GM12878 (cell line): ENCODE measurements around the gene LONRF2.

ENCODE experiments used
- BRCA1 ChIP-seq: IDR thresholded peaks from 2 replicates; pipeline ENCODE4 v1.6.1; 2011; ENCODE audit warnings: low read depth, low read length, improper control_type of control experiment
- EGR1 ChIP-seq, 2 experiments: IDR thresholded peaks; 1 replicate in 1 of 2; 2 replicates in 1 of 2; pipeline ENCODE4 v1.6.1; 2011 to 2012; ENCODE audit warnings: low read depth in 2 of 2, low read length in 2 of 2, borderline replicate concordance in 1 of 2, mild to moderate bottlenecking in 1 of 2, moderate library complexity in 1 of 2
- FOXK2 ChIP-seq: fragments of 450-650 bp; IDR thresholded peaks from 2 replicates; pipeline ENCODE4 v1.6.1; 2017; ENCODE audit warnings: mild to moderate bottlenecking, moderate library complexity
- GATAD2B ChIP-seq: fragments of 450-650 bp; conservative IDR thresholded peaks from 2 replicates; pipeline ENCODE4 v1.6.1; 2017; ENCODE audit warnings: low read depth, mild to moderate bottlenecking, moderate library complexity
- MXI1 ChIP-seq: fragments of 150-350 bp; IDR thresholded peaks from 2 replicates; pipeline ENCODE4 v1.6.1; 2011; ENCODE audit warnings: low read depth, mild to moderate bottlenecking, inconsistent platforms, low read length, improper control_type of control experiment
- MYC ChIP-seq: IDR thresholded peaks from 2 replicates; pipeline ENCODE4 v1.6.1; 2011; ENCODE audit warnings: mild to moderate bottlenecking, low read length, moderate library complexity, inconsistent platforms; ENCODE audit not compliant: insufficient read depth, insufficient replicate concordance, insufficient read length, severe bottlenecking
- NFYB ChIP-seq: IDR thresholded peaks from 2 replicates; pipeline ENCODE4 v1.6.1; 2011; ENCODE audit warnings: low read depth, mild to moderate bottlenecking, low read length, improper control_type of control experiment, moderate library complexity; ENCODE audit not compliant: insufficient read depth
- NRF1 ChIP-seq: conservative IDR thresholded peaks from 2 replicates; pipeline ENCODE4 v1.6.1; 2011; ENCODE audit warnings: mild to moderate bottlenecking, low read depth, low read length, improper control_type of control experiment
- POLR2A ChIP-seq: IDR thresholded peaks from 2 replicates; pipeline ENCODE4 v1.6.1; 2011; ENCODE audit warnings: low read depth, mild to moderate bottlenecking, low read length
- POLR2AphosphoS2 ChIP-seq: IDR thresholded peaks from 2 replicates; pipeline ENCODE4 v1.6.1; 2011; ENCODE audit warnings: low read depth, mild to moderate bottlenecking, low read length, improper control_type of control experiment, moderate library complexity
- SREBF2 ChIP-seq: IDR thresholded peaks from 2 replicates; pipeline ENCODE4 v1.6.1; 2012; ENCODE audit warnings: mild to moderate bottlenecking, low read length
- ZNF217 ChIP-seq: fragments of 450-650 bp; IDR thresholded peaks from 2 replicates; pipeline ENCODE4 v1.6.1; 2017; ENCODE audit warnings: antibody characterized with exemption, mild to moderate bottlenecking
- TF ChIP-seq, protein P1 (sequence below), 3 experiments: IDR thresholded peaks in 2 of 3; conservative IDR thresholded peaks in 1 of 3; 2 replicates each; pipeline ENCODE4 v1.5.1; 2011; ENCODE audit warnings: low read depth in 3 of 3, low read length in 3 of 3, mild to moderate bottlenecking in 3 of 3, control low read depth in 2 of 3, moderate library complexity in 2 of 3, inconsistent platforms in 1 of 3, mixed read lengths in 1 of 3; ENCODE audit not compliant: control insufficient read depth in 2 of 3, insufficient read depth in 1 of 3; ENCODE audit errors: extremely low read depth in 1 of 3
- TF ChIP-seq, protein P2 (sequence below): IDR thresholded peaks from 2 replicates; pipeline ENCODE4 v1.6.1; 2011; ENCODE audit warnings: borderline replicate concordance, low read depth, mild to moderate bottlenecking, moderate library complexity, mixed read lengths, low read length; ENCODE audit not compliant: insufficient read depth; ENCODE audit errors: extremely low read length

DNA sequence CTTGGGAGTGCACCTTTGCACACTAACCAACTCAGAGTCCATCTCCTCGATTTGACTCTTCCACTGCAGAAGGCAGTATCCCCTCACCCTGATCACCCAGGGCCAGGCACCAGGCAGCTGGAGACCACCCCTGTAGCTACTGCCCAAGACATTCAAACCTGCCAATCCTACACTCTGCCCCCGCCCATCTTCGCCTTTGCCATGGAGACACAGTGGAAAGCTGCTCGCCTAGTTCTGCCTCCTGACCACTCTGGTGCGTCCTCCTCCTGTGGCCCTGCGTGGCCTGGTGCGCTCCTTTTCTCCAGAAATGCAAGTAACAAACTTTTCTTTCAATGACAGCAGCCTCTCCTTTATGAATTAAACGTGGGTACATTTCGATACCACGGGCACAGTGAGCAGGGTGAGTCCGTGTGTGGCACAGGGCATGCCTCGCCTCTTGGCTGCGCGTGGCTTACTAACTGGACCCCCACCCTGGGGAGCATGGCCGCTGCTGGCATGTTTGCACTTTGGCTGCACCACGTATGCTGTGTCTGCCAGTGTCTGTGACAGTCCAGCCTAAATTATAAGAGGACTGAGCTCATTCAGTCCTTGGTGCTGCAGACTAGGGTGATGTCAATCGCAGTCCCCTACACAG lies 47.6 kb downstream of the LONRF2 start:
- TF ChIP-seq MYC (no peak), ZNF217 (no peak), EGR1 (IDR thresholded peaks at IDR 0.05; ENCODE audit: borderline replicate concordance in 1 of 2, low read depth in 2 of 2, low read length in 2 of 2) (no peak), NRF1 (no peak), FOXK2 (no peak), POLR2A (no peak), GATAD2B (no peak), POLR2AphosphoS2 (no peak), SREBF2 (no peak), BRCA1 (no peak), NFYB (no peak), MXI1 (no peak)
- TF ChIP-seq, protein P1, sequence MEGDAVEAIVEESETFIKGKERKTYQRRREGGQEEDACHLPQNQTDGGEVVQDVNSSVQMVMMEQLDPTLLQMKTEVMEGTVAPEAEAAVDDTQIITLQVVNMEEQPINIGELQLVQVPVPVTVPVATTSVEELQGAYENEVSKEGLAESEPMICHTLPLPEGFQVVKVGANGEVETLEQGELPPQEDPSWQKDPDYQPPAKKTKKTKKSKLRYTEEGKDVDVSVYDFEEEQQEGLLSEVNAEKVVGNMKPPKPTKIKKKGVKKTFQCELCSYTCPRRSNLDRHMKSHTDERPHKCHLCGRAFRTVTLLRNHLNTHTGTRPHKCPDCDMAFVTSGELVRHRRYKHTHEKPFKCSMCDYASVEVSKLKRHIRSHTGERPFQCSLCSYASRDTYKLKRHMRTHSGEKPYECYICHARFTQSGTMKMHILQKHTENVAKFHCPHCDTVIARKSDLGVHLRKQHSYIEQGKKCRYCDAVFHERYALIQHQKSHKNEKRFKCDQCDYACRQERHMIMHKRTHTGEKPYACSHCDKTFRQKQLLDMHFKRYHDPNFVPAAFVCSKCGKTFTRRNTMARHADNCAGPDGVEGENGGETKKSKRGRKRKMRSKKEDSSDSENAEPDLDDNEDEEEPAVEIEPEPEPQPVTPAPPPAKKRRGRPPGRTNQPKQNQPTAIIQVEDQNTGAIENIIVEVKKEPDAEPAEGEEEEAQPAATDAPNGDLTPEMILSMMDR (IDR thresholded peaks at IDR 0.05 in 2 of 3, conservative IDR thresholded peaks at IDR 0.05 in 1 of 3; ENCODE audit: control insufficient read depth in 2 of 3, extremely low read depth in 1 of 3, insufficient read depth in 1 of 3, low read depth in 3 of 3, low read length in 3 of 3), result no peak
- TF ChIP-seq, protein P2, sequence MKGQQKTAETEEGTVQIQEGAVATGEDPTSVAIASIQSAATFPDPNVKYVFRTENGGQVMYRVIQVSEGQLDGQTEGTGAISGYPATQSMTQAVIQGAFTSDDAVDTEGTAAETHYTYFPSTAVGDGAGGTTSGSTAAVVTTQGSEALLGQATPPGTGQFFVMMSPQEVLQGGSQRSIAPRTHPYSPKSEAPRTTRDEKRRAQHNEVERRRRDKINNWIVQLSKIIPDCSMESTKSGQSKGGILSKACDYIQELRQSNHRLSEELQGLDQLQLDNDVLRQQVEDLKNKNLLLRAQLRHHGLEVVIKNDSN, result no peak
